ENCODE measurements around the gene PROM2. TPM values are rescaled to one million over a fixed set of nuclear protein-coding genes. Genes with fewer than 3 reads are reported as not detected.

Gene PROM2
- total RNA-seq, 1 experiment from 2014 or later = 3.1 TPM

DNA sequence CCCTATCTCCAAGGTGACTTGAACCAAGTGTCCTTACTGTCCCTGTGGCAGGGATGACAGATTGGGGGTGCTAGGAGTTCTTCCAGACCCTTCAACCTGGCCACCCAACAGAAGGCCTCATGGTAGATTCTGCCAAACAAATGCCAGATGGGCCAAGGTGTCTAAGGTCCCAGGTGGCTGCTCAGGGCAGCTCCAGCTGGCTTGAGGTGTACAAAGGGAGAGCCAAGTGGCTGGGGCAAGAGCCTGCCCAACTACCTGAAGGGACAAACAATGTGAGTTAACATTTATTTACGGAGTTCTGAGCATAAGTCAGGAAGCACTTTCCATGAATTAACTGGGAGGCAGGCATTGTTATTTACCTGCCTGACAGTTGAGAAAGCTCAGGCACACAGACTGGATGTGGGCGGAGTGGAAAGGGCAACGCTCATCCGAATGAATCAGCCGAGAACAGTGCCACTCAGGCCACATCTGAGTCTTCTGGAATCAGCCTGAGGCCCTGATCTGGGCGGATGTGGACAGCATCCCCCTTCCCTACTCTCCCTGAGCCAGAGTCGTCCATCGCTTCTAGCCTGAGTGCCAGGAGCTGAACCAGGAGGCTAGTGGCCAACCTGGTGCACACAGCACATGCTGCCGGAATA, 18.5 kb downstream of the PROM2 start:
- H2BK5ac ChIP-seq (ENCODE audit: insufficient read length, low read length) = no peak overlapping the region
- H3K9me3 ChIP-seq (ENCODE audit: control insufficient read depth, low read depth, low read length) = no peaks in the 10 kb centered on the region
- H4K5ac ChIP-seq (ENCODE audit: insufficient read length, low read depth, low read length) = no peak overlapping the region
- H2AK5ac ChIP-seq (ENCODE audit: insufficient read length, low read length) = no peak overlapping the region
- H3K14ac ChIP-seq (ENCODE audit: insufficient read depth, low read length) = no peak overlapping the region
- H3K4me3 Mint-ChIP-seq = no peak overlapping the region
- H4K20me1 ChIP-seq (ENCODE audit: control insufficient read depth, insufficient read depth, insufficient read length) = no peaks in the 10 kb centered on the region
- H2BK12ac ChIP-seq (ENCODE audit: insufficient read length, low read depth, low read length) = no peak overlapping the region
- no CpG with 5 or more reads among the region's 9 CpGs for WGBS (ENCODE audit: extremely low coverage, insufficient read length, low lambda C conversion rate)
- H3K23ac ChIP-seq (ENCODE audit: insufficient read length, low read depth, low read length) = no peak overlapping the region
- no peak overlapping the region for H2BK15ac ChIP-seq (ENCODE audit: low read depth, low read length)
- H3K18ac ChIP-seq (ENCODE audit: insufficient read length, low read depth, low read length) = no peak overlapping the region
- H3K79me2 ChIP-seq (ENCODE audit: insufficient read depth, low read length) = no peaks in the 10 kb centered on the region
- H4K8ac ChIP-seq (replicated peaks; ENCODE audit: insufficient read length, low read depth, low read length) = no peak overlapping the region
- no peak overlapping the region for H2BK120ac ChIP-seq (ENCODE audit: low read depth, low read length, poor library complexity, severe bottlenecking)
- H4K91ac ChIP-seq (ENCODE audit: insufficient read length, low read depth, low read length) = no peak overlapping the region
- no peaks in the 10 kb centered on the region for H3K79me1 ChIP-seq (ENCODE audit: insufficient read depth, low read depth, low read length, poor library complexity, severe bottlenecking)
- no peaks in the 10 kb centered on the region for H3K4me1 ChIP-seq (ENCODE audit: insufficient read depth, low read length)
- no peaks in the 10 kb centered on the region for H3K23me2 ChIP-seq (ENCODE audit: insufficient read length, low read depth, low read length, poor library complexity, severe bottlenecking)
- no peak overlapping the region for H3K27ac Mint-ChIP-seq
- no peaks in the 10 kb centered on the region for H3K27me3 ChIP-seq (ENCODE audit: insufficient read depth, low read length)
- no peak for DNase-seq
- no peak overlapping the region for H2BK20ac ChIP-seq (ENCODE audit: low read depth, low read length, poor library complexity, severe bottlenecking)
- peaks cover 4% of the 10 kb centered on the region for H3K27me3 Mint-ChIP-seq (ENCODE audit: low read depth)
- peaks cover 22 to 23% of the 10 kb centered on the region in 2 experiments for H3K9me3 Mint-ChIP-seq
- H3K56ac ChIP-seq (ENCODE audit: insufficient read length, low read depth, low read length) = no peak overlapping the region
- H3K36me3 Mint-ChIP-seq (ENCODE audit: insufficient read depth in 1 of 3, low read depth in 3 of 3) = peaks cover 11 to 15% (median 12%) of the 10 kb centered on the region in 3 experiments
- H3K4ac ChIP-seq (ENCODE audit: low read depth, low read length) = no peak overlapping the region
- no peak overlapping the region for H3K27ac ChIP-seq (ENCODE audit: insufficient read length, low read depth, low read length)
- TF ChIP-seq, protein P1, sequence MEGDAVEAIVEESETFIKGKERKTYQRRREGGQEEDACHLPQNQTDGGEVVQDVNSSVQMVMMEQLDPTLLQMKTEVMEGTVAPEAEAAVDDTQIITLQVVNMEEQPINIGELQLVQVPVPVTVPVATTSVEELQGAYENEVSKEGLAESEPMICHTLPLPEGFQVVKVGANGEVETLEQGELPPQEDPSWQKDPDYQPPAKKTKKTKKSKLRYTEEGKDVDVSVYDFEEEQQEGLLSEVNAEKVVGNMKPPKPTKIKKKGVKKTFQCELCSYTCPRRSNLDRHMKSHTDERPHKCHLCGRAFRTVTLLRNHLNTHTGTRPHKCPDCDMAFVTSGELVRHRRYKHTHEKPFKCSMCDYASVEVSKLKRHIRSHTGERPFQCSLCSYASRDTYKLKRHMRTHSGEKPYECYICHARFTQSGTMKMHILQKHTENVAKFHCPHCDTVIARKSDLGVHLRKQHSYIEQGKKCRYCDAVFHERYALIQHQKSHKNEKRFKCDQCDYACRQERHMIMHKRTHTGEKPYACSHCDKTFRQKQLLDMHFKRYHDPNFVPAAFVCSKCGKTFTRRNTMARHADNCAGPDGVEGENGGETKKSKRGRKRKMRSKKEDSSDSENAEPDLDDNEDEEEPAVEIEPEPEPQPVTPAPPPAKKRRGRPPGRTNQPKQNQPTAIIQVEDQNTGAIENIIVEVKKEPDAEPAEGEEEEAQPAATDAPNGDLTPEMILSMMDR (conservative IDR thresholded peaks at IDR 0.05) = no peak
- H3T11ph ChIP-seq (ENCODE audit: low read length) = no peak overlapping the region
- no peak overlapping the region for H3K4me2 ChIP-seq (ENCODE audit: insufficient read depth, insufficient read length, low read length)
- no peak overlapping the region for H3K9ac ChIP-seq (ENCODE audit: extremely low read depth, insufficient read length, low read length)
- peaks cover 11 to 21% of the 10 kb centered on the region in 2 experiments for H3K4me1 Mint-ChIP-seq
- no peak overlapping the region for H2AFZ ChIP-seq (ENCODE audit: low read length)
